ENCODE results near the gene NTRK3. TPM values are rescaled to one million over a fixed set of nuclear protein-coding genes. Genes with fewer than 3 reads are reported as not detected.

Gene NTRK3
- 1.2 and 1.5 TPM in 2 replicates for polyA plus RNA-seq (2013)

DNA sequence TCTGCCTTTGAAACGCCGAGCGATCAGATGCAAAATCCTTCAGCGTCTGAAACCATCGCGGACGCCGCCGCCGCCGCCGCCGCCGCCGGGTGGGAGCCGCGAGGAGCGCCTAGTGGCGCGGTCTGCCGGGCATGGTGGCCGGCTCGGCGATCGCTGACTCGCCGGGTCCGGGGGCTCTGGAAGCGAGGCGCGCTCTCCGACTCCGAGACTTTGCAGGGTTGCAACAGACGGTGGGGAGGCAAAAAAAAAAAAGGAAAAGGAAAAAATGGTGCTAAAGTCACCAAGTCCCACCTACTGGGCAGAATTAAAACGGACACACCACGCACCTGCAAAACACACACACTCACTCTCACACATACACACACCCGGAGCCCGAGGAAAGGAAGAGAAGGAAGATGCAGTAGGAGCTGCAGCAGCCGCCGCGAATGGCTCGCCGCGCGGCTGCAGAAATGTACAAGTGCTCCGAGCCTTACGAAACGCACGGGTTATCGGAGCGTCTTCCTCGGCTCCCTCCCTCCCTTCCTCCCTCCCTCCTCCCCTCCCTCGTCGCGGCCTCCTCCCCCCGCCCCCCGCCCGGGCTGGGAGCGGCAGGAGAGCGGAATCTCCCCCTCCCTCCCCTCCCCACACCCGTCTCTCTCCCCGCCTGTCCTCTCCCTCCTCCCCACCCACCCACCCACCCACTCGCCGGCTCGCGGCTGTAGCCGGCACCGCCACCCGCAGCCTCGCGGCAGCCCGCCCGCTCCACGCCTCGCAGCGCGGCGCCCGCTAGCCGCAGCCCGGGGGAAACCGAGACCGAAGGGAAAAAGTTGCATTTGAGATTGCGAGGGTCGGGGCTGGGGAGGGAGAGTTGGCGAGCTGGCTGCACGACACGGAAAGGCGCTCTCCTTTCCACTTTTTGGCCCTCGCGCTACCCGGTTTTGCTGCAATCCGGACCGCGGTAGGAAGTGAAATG is at the start of gene NTRK3:
Gene NTRK3, minus strand, starts transcription at position 461 of the 952 bp plus-strand sequence. CDS start 586 bp downstream, outside the sequence.
- no peak within 1 kb of the TSS for H4K12ac ChIP-seq (ENCODE audit: low read depth, low read length)
- H4K8ac ChIP-seq (ENCODE audit: low read depth, low read length): no peak within 1 kb of the TSS
- H3K14ac ChIP-seq (ENCODE audit: low read length): no peak within 1 kb of the TSS
- no peak within 1 kb of the TSS for H3K27ac ChIP-seq (ENCODE audit: low read depth, low read length)
- H3K9ac ChIP-seq (ENCODE audit: low read length): no peak within 1 kb of the TSS
- H2AFZ ChIP-seq (ENCODE audit: insufficient read depth, low read length, poor library complexity): no peak within 1 kb of the TSS
- no peaks in the 10 kb centered on the region for H3K79me1 ChIP-seq (ENCODE audit: low read length)
- no peak within 1 kb of the TSS for H2AK5ac ChIP-seq (ENCODE audit: low read length)
- no peak within 1 kb of the TSS for H3K4ac ChIP-seq (ENCODE audit: low read depth, low read length)
- no peak within 1 kb of the TSS for H3K18ac ChIP-seq (ENCODE audit: low read length)
- no peak for DNase-seq
- H3K4me2 ChIP-seq (ENCODE audit: low read length): peak within 1 kb of the TSS; percentile 66
- H4K91ac ChIP-seq (ENCODE audit: low read depth, low read length): no peak within 1 kb of the TSS
- peaks cover 49% of the 10 kb centered on the region for H3K27me3 ChIP-seq (ENCODE audit: insufficient read depth, low read length)
- H3K4me3 ChIP-seq (ENCODE audit: low read depth, low read length): peak within 1 kb of the TSS; percentile 54
- H2BK12ac ChIP-seq (ENCODE audit: low read length): no peak within 1 kb of the TSS
- H2BK120ac ChIP-seq (ENCODE audit: insufficient read depth, low read length, poor library complexity): no peak within 1 kb of the TSS
- H3K4me1 ChIP-seq (ENCODE audit: control insufficient read depth in 1 of 2, insufficient read depth in 2 of 2, low read length in 2 of 2): peaks cover 5 to 14% of the 10 kb centered on the region in 2 experiments
- H3K79me2 ChIP-seq (ENCODE audit: control insufficient read depth, insufficient read depth, low read length, poor library complexity): no peaks in the 10 kb centered on the region
- no peak within 1 kb of the TSS for H2BK5ac ChIP-seq (ENCODE audit: low read depth, low read length, poor library complexity)
- WGBS (ENCODE audit: extremely low coverage, insufficient coverage, insufficient read length): no CpG with 5 or more reads among the region's 95 CpGs
- no peaks in the 10 kb centered on the region for H3K36me3 ChIP-seq (ENCODE audit: control insufficient read depth in 1 of 2, insufficient read depth in 2 of 2, low read length in 2 of 2)
- H3K23ac ChIP-seq (ENCODE audit: low read length): no peak within 1 kb of the TSS
- H3K9me3 ChIP-seq (ENCODE audit: insufficient read depth, low read depth, low read length): peaks cover 9% of the 10 kb centered on the region

DNA sequence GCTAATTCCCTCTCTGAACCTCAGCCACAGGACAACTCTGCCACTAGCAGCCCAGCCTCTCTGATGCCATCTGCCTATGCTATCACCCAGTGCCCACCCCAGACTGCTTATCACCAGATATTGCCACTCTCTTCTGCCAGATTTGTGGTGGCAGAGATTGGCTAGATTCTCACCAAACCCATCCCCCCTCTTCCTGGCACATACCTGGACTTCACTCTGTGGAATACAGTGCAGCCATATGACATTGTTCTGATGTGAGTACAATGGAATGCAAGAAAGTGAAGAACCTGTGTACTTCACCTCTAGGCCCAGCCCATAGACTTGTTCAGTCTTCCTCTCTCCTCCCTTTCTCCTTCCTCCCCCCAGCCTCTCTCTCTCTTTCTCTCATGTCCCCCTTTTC is 46.9 kb upstream of the NTRK3 start:
- H3K4ac ChIP-seq (ENCODE audit: low read depth, low read length): no peak overlapping the region
- H3K27ac ChIP-seq (ENCODE audit: low read depth, low read length): no peak overlapping the region

DNA sequence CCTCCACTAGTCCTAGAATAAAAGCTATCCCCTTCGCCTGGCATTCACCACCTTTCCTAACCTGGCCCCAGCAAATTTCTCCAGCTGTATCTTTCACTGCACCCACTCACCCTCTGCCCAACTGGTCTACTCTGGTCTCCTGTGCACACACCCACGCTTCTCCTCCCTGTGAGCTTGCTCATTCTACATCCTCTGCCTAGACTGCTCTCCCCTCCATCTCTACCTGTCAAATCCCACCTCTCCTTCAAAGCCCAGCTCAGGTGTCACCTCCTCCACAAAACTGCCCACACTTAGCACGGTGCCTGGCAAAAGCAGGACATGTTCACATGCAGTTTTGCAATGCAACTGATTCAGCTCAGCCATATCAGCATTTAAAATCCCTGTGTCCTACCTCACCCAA is 45.8 kb upstream of the NTRK3 start:
- peaks cover 0 to 5% of the 10 kb centered on the region in 2 experiments for H3K4me1 ChIP-seq (ENCODE audit: control insufficient read depth in 1 of 2, insufficient read depth in 2 of 2, low read length in 2 of 2)
- no peak overlapping the region for H2AFZ ChIP-seq (ENCODE audit: insufficient read depth, low read length, poor library complexity)

More for the DNA sequence above, 46.9 kb upstream of the NTRK3 start:
- H3K9ac ChIP-seq (ENCODE audit: low read length): no peak overlapping the region
- H2BK120ac ChIP-seq (ENCODE audit: insufficient read depth, low read length, poor library complexity): no peak overlapping the region
- H3K36me3 ChIP-seq (ENCODE audit: control insufficient read depth in 1 of 2, insufficient read depth in 2 of 2, low read length in 2 of 2): no peaks in the 10 kb centered on the region
- no peak overlapping the region for H2AFZ ChIP-seq (ENCODE audit: insufficient read depth, low read length, poor library complexity)
- H3K79me1 ChIP-seq (ENCODE audit: low read length): no peaks in the 10 kb centered on the region
- H3K18ac ChIP-seq (ENCODE audit: low read length): no peak overlapping the region
- H3K4me2 ChIP-seq (ENCODE audit: low read length): no peak overlapping the region
- no peaks in the 10 kb centered on the region for H3K27me3 ChIP-seq (ENCODE audit: insufficient read depth, low read length)
- no peak overlapping the region for H2BK5ac ChIP-seq (ENCODE audit: low read depth, low read length, poor library complexity)
- H3K4me3 ChIP-seq (ENCODE audit: low read depth, low read length): no peak overlapping the region
- H4K8ac ChIP-seq (ENCODE audit: low read depth, low read length): no peak overlapping the region
- no peak overlapping the region for H3K14ac ChIP-seq (ENCODE audit: low read length)
- peaks cover 2% of the 10 kb centered on the region for H3K9me3 ChIP-seq (ENCODE audit: insufficient read depth, low read depth, low read length)
- H4K12ac ChIP-seq (ENCODE audit: low read depth, low read length): no peak overlapping the region
- no peaks in the 10 kb centered on the region for H3K79me2 ChIP-seq (ENCODE audit: control insufficient read depth, insufficient read depth, low read length, poor library complexity)
- peaks cover 0 to 5% of the 10 kb centered on the region in 2 experiments for H3K4me1 ChIP-seq (ENCODE audit: control insufficient read depth in 1 of 2, insufficient read depth in 2 of 2, low read length in 2 of 2)
- DNase-seq: no peak
- no peak overlapping the region for H2AK5ac ChIP-seq (ENCODE audit: low read length)
- no peak overlapping the region for H3K23ac ChIP-seq (ENCODE audit: low read length)
- no peak overlapping the region for H4K91ac ChIP-seq (ENCODE audit: low read depth, low read length)
- H2BK12ac ChIP-seq (ENCODE audit: low read length): no peak overlapping the region

DNA sequence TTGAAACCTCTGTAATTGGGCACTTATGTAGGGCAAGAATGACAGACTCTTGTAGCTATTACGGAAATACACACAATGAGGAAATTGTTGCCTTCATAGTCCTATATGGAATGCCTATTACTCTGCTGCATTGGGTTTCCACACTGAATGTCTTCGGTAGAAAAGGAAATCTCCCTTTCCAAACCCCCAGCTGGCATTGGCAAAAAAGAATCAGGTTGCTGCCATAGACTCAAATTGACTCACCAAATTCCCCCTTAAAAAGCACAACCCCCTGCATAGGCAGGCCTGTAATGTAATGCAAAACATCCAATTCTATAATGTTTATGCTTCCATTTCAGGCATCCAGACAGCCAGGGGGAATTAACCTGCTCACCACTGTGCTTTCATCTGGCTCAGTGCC is 44.8 kb upstream of the NTRK3 start:
- Histone ChIP-seq H3K4me3 (ENCODE audit: low read depth, low read length) (no peak overlapping the region), H3K27me3 (ENCODE audit: insufficient read depth, low read length) (no peaks in the 10 kb centered on the region), H4K91ac (ENCODE audit: low read depth, low read length) (no peak overlapping the region), H3K4me1 (ENCODE audit: control insufficient read depth in 1 of 2, insufficient read depth in 2 of 2, low read length in 2 of 2) (peaks cover 0 to 5% of the 10 kb centered on the region in 2 experiments), H2BK120ac (ENCODE audit: insufficient read depth, low read length, poor library complexity) (no peak overlapping the region), H3K18ac (ENCODE audit: low read length) (no peak overlapping the region), H2AK5ac (ENCODE audit: low read length) (no peak overlapping the region), H2AFZ (ENCODE audit: insufficient read depth, low read length, poor library complexity) (no peak overlapping the region), H3K9me3 (ENCODE audit: insufficient read depth, low read depth, low read length) (peaks cover 2% of the 10 kb centered on the region), H3K14ac (ENCODE audit: low read length) (no peak overlapping the region), H3K9ac (ENCODE audit: low read length) (no peak overlapping the region), H3K79me2 (ENCODE audit: control insufficient read depth, insufficient read depth, low read length, poor library complexity) (no peaks in the 10 kb centered on the region), H3K4me2 (ENCODE audit: low read length) (no peak overlapping the region), H2BK5ac (ENCODE audit: low read depth, low read length, poor library complexity) (no peak overlapping the region), H4K8ac (ENCODE audit: low read depth, low read length) (no peak overlapping the region), H3K36me3 (ENCODE audit: control insufficient read depth in 1 of 2, insufficient read depth in 2 of 2, low read length in 2 of 2) (no peaks in the 10 kb centered on the region), H3K79me1 (ENCODE audit: low read length) (no peaks in the 10 kb centered on the region), H3K27ac (ENCODE audit: low read depth, low read length) (no peak overlapping the region), H3K23ac (ENCODE audit: low read length) (no peak overlapping the region), H4K12ac (ENCODE audit: low read depth, low read length) (no peak overlapping the region), H3K4ac (ENCODE audit: low read depth, low read length) (no peak overlapping the region), H2BK12ac (ENCODE audit: low read length) (no peak overlapping the region)
- no CpG with 5 or more reads among the region's 2 CpGs for WGBS (ENCODE audit: extremely low coverage, insufficient coverage, insufficient read length)
- no peak for DNase-seq

More for the DNA sequence above, 45.8 kb upstream of the NTRK3 start:
- H3K14ac ChIP-seq (ENCODE audit: low read length): no peak overlapping the region
- H3K4ac ChIP-seq (ENCODE audit: low read depth, low read length): no peak overlapping the region
- peak overlapping the region; percentile 21 for H3K23ac ChIP-seq (ENCODE audit: low read length)
- H3K36me3 ChIP-seq (ENCODE audit: control insufficient read depth in 1 of 2, insufficient read depth in 2 of 2, low read length in 2 of 2): no peaks in the 10 kb centered on the region
- no peak overlapping the region for H3K4me3 ChIP-seq (ENCODE audit: low read depth, low read length)
- no CpG with 5 or more reads among the region's 3 CpGs for WGBS (ENCODE audit: extremely low coverage, insufficient coverage, insufficient read length)
- no peak overlapping the region for H3K4me2 ChIP-seq (ENCODE audit: low read length)
- H4K8ac ChIP-seq (ENCODE audit: low read depth, low read length): no peak overlapping the region
- H2BK5ac ChIP-seq (ENCODE audit: low read depth, low read length, poor library complexity): no peak overlapping the region
- H3K79me2 ChIP-seq (ENCODE audit: control insufficient read depth, insufficient read depth, low read length, poor library complexity): no peaks in the 10 kb centered on the region
- no peak overlapping the region for H3K9ac ChIP-seq (ENCODE audit: low read length)
- DNase-seq: no peak
- H3K27ac ChIP-seq (ENCODE audit: low read depth, low read length): no peak overlapping the region
- H3K18ac ChIP-seq (ENCODE audit: low read length): no peak overlapping the region
- H2BK12ac ChIP-seq (ENCODE audit: low read length): no peak overlapping the region
- H2AK5ac ChIP-seq (ENCODE audit: low read length): no peak overlapping the region
- H3K9me3 ChIP-seq (ENCODE audit: insufficient read depth, low read depth, low read length): peaks cover 2% of the 10 kb centered on the region
- H3K27me3 ChIP-seq (ENCODE audit: insufficient read depth, low read length): no peaks in the 10 kb centered on the region
- H2BK120ac ChIP-seq (ENCODE audit: insufficient read depth, low read length, poor library complexity): no peak overlapping the region
- H3K79me1 ChIP-seq (ENCODE audit: low read length): no peaks in the 10 kb centered on the region
- no peak overlapping the region for H4K91ac ChIP-seq (ENCODE audit: low read depth, low read length)
- no peak overlapping the region for H4K12ac ChIP-seq (ENCODE audit: low read depth, low read length)

All from trophoblast cell (in vitro differentiated cells and primary cell).